GM19372 (cell line): ENCODE measurements around the gene NOCT.
"Not testable (repeated sequence)": the region's sequence is repeated elsewhere in the genome, so short reads cannot be mapped to it uniquely, and the experiment has no call there.

Experiments
- ATAC-seq: cut with Tn5 transposase; IDR thresholded peaks from one replicate; pipeline ENCODE4 v1.9.1; 2021; ENCODE audit warnings: mild to moderate bottlenecking, low read depth, moderate library complexity; ENCODE audit not compliant: unreplicated experiment

Gene NOCT, protein sequence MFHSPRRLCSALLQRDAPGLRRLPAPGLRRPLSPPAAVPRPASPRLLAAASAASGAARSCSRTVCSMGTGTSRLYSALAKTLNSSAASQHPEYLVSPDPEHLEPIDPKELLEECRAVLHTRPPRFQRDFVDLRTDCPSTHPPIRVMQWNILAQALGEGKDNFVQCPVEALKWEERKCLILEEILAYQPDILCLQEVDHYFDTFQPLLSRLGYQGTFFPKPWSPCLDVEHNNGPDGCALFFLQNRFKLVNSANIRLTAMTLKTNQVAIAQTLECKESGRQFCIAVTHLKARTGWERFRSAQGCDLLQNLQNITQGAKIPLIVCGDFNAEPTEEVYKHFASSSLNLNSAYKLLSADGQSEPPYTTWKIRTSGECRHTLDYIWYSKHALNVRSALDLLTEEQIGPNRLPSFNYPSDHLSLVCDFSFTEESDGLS

DNA sequence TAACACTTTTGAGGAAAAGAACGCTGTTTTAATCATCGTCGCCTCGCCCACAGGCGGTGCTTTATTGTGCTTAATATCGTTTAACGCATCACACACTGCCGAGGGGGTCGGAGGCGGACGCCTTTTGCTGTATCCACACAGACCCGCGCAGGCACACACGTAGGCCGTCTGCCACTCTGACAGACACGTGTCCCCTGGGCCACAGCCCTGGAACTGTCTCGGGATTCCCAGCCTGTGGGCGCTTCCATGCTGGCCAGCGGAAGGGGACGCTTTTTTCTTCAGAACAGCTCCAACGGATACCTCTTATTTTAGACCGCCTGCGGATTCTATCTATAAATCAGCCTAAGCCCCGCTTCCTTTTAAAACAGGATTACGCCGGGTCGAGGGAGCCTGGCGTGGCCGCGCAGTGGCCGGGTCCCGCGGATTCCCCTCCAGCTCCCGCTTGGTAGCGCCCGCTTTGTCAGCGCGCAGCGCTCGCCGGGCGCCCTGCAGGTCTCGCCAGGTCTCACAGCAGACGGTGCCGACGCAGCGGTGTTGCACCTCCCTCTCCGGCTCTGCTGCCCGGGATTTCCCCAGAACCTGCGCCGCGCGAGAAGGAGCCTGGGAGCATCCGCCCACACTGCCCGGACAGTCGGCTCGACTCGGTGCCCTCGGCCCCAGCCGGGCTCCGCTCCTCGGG lies at the start of gene NOCT:
TSS of gene NOCT (plus strand) at position 513 of the 679 bp plus-strand sequence. CDS start 201 bp downstream, outside the sequence.
- peak; percentile 86 for ATAC-seq

DNA sequence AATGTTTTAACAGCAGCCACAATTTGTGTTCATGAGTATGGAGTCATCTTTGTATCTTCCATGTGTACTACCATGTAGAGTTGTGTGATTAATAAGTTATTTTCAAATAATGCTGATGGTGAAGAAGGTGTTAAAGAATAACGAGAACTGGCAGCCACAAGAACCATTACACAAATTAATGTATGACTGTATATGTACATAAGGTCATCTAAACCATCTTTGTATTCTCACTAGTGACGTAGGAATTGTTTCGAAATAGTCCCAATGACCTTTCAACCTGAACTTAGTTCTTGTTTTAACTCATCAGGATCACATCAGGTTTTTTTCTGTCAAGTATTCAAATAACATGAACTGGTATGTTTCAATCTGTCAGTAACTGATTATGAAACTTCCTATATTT lies 48.3 kb upstream of the NOCT start:
- ATAC-seq: peak; percentile 88

- ATAC-seq: no peak
Measured at GRCh38 chr4:138972956-138973801, 42.4 kb upstream of the NOCT start.

DNA sequence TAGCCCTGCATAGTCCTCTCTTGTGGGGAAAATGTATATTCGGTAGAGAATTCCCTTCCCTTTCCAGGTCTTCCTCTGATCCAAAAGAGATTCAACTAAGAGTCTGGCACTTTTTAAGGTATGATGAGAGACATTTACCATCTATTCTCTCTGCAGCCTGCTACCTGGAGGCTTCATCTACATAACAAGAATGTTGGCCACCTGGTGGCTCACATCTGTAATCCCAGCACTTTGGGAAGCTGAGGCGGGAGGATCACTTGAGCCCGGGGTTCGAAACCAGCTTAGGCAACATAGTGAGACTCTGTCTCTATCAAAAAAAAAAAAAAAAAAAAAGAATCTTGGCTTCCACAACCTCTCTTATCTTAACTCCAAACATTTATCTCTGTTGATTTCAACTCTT lies 40.4 kb upstream of the NOCT start:
- ATAC-seq: no peak

GRCh38 chr4:138976526-138976925 lies 39.1 kb upstream of the NOCT start:
- ATAC-seq: no peak

GRCh38 chr4:138977524-138977923 lies 38.1 kb upstream of the NOCT start:
- peak; percentile 93 for ATAC-seq

DNA sequence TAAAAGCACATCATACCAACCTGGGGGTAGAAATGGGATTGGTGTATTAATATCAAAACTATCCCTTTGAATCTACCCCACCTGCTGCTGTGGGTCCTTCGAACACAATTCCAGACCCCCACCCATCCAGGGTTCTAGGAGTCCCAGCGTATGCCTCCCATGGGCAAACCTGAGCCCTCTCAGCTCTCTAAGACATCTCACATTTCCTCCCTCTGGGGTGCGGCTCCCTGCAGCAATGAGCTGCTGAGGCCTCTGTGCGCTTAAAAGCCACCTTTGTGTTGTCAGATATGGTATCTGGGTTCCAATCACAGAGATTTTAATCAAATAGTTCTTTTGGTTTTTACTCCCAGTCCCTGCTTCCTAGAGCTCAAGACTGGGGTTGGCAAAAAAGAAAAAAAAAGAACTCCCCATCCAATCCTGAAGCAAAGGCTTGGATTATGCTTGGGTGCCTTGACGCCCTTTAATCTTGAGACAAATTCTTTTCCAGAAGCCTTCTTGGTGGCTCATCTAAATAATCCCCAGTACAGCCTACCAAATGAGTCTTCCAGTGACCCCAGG lies 37.5 kb upstream of the NOCT start:
- ATAC-seq: no peak

DNA sequence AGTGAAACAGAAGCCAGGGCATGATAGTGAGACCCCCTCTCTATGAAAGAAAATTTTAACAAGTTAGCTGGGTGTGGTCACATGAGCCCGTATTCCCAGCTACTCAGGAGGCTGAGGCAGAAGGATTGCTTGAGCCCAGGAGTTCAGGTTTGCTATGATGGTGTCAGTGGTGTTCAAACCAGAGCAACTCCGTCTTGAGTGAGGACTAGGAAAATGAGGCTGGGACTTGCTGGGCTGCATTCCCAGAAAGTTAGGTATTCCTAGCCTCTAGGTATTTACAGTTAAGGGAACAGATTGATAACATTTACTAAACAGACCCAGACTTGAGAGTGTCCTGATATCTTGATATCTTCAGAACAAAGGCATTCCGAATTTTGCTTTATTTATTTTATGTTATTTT lies 37.0 kb upstream of the NOCT start:
- ATAC-seq: no peak

DNA sequence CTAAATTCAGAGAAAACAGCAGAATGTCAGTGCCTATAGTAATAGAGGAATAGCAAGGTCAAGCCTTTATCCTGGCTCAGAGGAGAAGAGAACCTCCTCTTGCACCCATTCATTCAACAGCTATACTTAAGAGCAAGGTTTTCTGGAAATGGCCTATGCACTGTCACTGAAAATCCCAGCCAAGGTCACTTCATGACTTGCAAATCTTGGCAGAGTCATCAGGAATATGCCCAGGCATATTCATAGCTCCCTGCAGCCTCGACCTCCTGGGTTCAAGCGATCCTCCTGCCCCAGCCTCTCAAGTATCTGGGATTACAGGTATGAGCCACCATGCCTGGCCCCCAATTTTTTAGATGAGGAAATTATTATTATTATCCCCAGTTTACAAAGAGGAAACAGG lies 35.8 kb upstream of the NOCT start:
- ATAC-seq: no peak

DNA sequence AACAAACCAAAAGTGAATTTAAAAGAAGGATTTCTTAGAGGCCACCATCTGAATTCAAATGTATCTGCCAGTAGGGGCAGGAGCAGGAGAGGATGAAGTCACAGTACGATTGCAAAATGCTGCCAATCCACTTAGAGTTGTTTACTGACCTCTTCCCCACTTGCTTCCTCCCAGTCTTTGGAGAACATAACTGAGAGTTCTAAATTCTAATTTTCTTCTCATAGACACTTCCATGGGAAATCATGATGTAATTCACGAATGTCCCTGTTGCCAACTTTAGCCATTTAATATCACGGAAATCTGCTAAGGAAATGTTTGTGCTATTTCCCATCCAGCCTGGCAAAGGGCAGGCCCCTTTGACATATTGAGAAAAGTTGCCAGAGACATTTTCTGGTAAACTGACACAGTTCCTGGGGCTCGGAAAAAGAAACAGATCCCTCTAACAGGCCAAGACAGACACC lies 33.6 kb upstream of the NOCT start:
- no peak for ATAC-seq

DNA sequence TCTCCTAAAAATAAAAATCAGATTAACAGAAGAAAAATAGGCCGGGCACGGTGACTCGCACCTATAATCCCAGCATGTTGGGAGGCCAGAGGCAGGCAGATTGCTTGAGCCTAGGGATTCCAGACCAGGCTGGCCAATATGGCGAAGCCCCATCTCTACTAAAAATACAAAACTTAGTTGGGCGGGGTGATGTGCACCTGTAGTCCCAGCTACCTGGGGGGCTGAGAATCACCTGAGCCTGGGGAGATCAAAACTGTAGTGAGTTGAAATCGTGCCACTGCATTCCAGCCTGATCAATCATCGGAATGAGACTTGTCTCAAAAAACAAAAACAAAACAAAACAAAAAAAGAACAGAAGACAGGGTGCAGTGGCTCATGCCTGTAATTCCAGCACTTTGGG lies 32.8 kb upstream of the NOCT start:
- no peak for ATAC-seq

- no peak for ATAC-seq
Measured at GRCh38 chr4:138983690-138984089, 31.9 kb upstream of the NOCT start.

DNA sequence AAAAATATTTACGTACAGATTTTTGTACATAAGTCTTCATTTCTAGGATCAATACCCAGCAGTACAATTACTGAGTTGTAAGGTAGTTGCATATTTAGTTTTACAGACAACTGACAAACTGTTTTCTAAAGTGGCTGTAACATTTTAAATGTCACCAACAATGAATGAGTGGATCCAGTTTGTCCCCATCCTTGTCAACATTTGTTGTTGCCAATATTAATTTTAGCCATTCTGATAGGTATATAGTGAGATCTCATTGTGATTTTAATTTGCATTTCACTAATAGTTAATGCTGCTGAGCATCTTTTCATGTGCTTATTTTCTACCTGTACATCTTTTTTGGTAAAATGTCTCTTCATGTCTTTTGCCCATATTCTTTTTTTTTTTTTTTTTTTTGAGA lies 30.9 kb upstream of the NOCT start:
- no peak for ATAC-seq

GRCh38 chr4:138992676-138993075 lies 22.9 kb upstream of the NOCT start:
- ATAC-seq: no peak

GRCh38 chr4:138996090-138996489 lies 19.5 kb upstream of the NOCT start:
- ATAC-seq: no peak

GRCh38 chr4:138999666-139000065 lies 15.9 kb upstream of the NOCT start:
- ATAC-seq: no peak

DNA sequence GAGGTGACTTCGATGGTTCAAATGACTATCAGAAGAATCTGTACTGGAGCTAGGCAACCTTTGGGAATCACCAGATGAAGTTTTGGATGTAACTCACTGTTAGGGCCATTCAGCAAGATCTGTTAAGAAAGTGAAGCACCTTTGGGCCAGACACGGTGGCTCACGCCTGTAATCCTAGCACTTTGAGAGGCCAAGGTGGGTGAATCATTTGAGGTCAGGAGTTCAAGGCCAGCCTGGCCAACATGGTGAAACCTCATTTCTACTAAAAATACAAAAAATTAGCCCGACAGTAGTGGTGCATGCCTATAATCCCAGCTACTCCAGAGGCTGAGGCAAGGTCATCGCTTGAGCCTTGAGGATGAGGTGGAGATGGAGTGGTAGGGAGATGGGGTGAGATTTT lies 15.4 kb upstream of the NOCT start:
- ATAC-seq: not testable (repeated sequence)

- not testable (repeated sequence) for ATAC-seq
Measured at GRCh38 chr4:139001430-139001829, 14.2 kb upstream of the NOCT start.

GRCh38 chr4:139003668-139004067 lies 11.9 kb upstream of the NOCT start:
- ATAC-seq: not testable (repeated sequence)

DNA sequence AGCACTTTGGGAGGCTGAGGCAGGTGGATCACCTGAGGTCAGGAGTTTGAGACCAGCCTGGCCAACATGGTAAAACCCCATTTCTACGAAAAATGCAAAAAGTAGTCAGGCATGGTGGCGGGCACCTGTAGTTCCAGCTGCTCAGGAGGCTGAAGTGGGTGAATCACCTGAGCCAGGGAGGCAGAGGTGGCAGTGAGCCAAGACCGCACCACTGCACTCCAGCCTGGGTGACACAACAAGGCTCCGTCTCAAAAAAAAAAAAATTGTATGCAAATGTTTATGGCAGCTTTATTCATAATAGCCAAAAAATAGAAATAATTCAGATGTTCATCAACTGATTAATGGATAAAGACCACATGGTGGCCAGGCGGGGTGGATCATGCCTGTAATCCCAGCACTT lies 9.8 kb upstream of the NOCT start:
- ATAC-seq: no peak

- no peak for ATAC-seq
Measured at GRCh38 chr4:139007640-139008039, 7.9 kb upstream of the NOCT start.
